Stimulated activated memory B cell treated with anti-CD40 and anti-IgM and Interleukin-4, amounts not matched to agents 10 μg/mL and 1 μg/mL and 100 μg/mL, for 72 hours (primary cell): ENCODE data around the gene EFNB1.
A peak's percentile ranks its signal among the peaks of the same experiment; 100 is the strongest.
"Not testable (repeated sequence)": the region's sequence is repeated elsewhere in the genome, so short reads cannot be mapped to it uniquely, and the experiment has no call there.

ENCODE experiments used
- ATAC-seq: fragments of 150-1000 bp; cut with Tn5 transposase; 2 replicates; pipeline ENCODE4 v1.10.0; 2021
- H3K27ac Mint-ChIP-seq: one replicate; pipeline ENCODE4 v1.8.0; 2022; ENCODE audit warnings: mild to moderate bottlenecking, mixed read lengths
- H3K27me3 Mint-ChIP-seq: one replicate; pipeline ENCODE4 v1.8.0; 2022; ENCODE audit warnings: mixed read lengths
- H3K36me3 Mint-ChIP-seq: one replicate; pipeline ENCODE4 v1.8.0; 2022; ENCODE audit warnings: mixed read lengths
- H3K4me1 Mint-ChIP-seq: one replicate; pipeline ENCODE4 v1.8.0; 2022; ENCODE audit warnings: mixed read lengths
- H3K4me3 Mint-ChIP-seq: one replicate; pipeline ENCODE4 v1.8.0; 2022; ENCODE audit warnings: mild to moderate bottlenecking, moderate library complexity, mixed read lengths
- H3K9me3 Mint-ChIP-seq: one replicate; pipeline ENCODE4 v1.8.0; 2022; ENCODE audit warnings: mixed read lengths

EFNB1 gene

GRCh38 chrX:68828740-68829581 lies at the start of gene EFNB1:
EFNB1 (plus strand) TSS chrX:68829021; CDS start chrX:68829777, 756 bp downstream.
- H3K36me3 Mint-ChIP-seq, result no peaks in the 10 kb centered on the region
- H3K4me3 Mint-ChIP-seq, result peak within 1 kb of the TSS; percentile 93
- H3K27ac Mint-ChIP-seq, result peak within 1 kb of the TSS; percentile 81
- H3K9me3 Mint-ChIP-seq, result no peaks in the 10 kb centered on the region
- ATAC-seq, result peak; percentile 93
- H3K27me3 Mint-ChIP-seq, result no peaks in the 10 kb centered on the region
- H3K4me1 Mint-ChIP-seq, result peaks cover 39% of the 10 kb centered on the region

- not testable (repeated sequence) for H3K4me3 Mint-ChIP-seq, H3K4me1 Mint-ChIP-seq, H3K9me3 Mint-ChIP-seq, ATAC-seq, H3K27me3 Mint-ChIP-seq, H3K27ac Mint-ChIP-seq, H3K36me3 Mint-ChIP-seq
Measured at GRCh38 chrX:68781295-68781694, 47.5 kb upstream of the EFNB1 start.

DNA sequence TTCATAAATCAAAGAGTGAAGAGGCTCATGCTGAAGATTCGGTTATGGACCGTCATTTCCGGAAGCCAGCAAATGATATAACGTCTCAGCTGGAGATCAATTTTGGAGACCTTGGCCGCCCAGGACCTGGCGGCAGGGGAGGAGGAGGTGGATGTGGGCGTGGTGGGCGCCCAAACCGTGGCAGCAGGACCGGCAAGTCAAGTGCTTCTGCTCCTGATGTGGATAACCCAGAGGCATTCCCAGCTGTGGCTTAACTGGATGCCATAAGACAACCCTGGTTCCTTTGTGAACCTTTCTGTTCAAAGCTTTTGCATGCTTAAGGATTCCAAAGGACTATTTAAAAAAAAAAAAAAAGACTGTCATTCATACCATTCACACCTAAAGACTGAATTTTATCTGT lies 44.0 kb upstream of the EFNB1 start:
- no peak overlapping the region for H3K4me3 Mint-ChIP-seq
- no peaks in the 10 kb centered on the region for H3K4me1 Mint-ChIP-seq
- no peak for ATAC-seq
- H3K36me3 Mint-ChIP-seq, result no peaks in the 10 kb centered on the region
- H3K9me3 Mint-ChIP-seq, result no peaks in the 10 kb centered on the region
- no peaks in the 10 kb centered on the region for H3K27me3 Mint-ChIP-seq
- H3K27ac Mint-ChIP-seq, result no peak overlapping the region

- not testable (repeated sequence) for H3K9me3 Mint-ChIP-seq, H3K4me1 Mint-ChIP-seq, H3K27ac Mint-ChIP-seq, H3K4me3 Mint-ChIP-seq, H3K36me3 Mint-ChIP-seq, ATAC-seq, H3K27me3 Mint-ChIP-seq
Measured at GRCh38 chrX:68786581-68786980, 42.2 kb upstream of the EFNB1 start.

DNA sequence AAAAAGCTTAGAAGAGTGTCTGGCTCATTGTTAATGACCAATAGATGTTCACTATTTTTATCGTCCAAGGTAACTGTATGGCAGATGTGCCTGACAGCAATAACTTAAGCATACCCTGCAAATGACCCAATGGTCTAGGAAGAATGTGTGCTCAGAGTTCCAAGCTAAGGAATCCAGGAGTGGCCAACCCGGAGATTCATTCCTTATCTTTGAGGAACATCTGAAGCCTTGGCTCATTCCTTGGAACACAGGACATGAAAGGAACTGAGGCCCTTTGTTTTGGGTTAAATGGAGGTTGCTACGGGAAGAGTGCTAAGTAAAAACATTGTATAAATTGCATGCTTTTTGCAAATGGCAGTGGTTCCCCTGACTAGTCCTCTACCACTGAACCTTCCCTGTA lies 38.9 kb upstream of the EFNB1 start:
- Mint-ChIP-seq H3K9me3 (no peaks in the 10 kb centered on the region), H3K4me3 (no peak overlapping the region), H3K27me3 (no peaks in the 10 kb centered on the region), H3K36me3 (no peaks in the 10 kb centered on the region), H3K4me1 (no peaks in the 10 kb centered on the region), H3K27ac (no peak overlapping the region)
- no peak for ATAC-seq

DNA sequence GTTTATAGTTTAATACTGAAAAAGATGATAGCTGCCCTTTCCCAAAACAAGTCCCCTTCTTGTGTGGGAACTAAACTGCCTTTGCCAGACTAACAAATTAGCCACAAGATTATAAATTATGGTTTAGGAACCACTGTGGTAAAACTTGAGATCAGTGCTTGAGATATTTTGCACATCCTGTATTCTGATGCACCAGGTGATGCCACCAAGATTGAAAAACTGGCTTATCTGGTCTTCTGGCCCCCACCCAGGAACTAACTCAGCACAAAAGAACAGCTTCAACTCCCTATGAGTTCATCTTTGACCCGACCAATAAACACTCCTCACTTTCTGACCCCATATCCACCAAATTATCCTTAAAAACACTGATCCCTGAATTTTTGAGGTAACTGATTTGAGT lies 36.7 kb upstream of the EFNB1 start:
- no peak for ATAC-seq
- no peaks in the 10 kb centered on the region for H3K36me3 Mint-ChIP-seq
- H3K9me3 Mint-ChIP-seq, result no peaks in the 10 kb centered on the region
- no peak overlapping the region for H3K27ac Mint-ChIP-seq
- no peaks in the 10 kb centered on the region for H3K27me3 Mint-ChIP-seq
- no peak overlapping the region for H3K4me3 Mint-ChIP-seq
- H3K4me1 Mint-ChIP-seq, result no peaks in the 10 kb centered on the region

DNA sequence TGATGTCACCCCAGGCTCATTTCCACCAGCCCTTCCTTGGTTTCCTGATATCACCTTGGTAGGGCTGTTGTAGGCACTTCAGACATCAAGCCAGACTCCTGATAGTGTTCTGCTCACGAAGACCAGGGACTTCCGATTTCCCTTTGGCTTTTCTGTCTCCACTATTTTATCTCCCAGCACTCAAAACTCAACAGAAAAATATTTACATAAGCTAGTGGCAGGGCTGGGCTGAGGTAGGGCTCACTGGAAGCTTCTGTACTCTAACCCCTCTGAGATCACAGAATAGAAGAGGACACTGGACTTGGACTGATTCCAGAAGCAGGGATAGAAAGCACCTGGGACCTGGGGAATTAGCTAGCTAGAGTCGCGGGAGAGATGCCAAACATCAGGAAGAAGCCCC lies 34.4 kb upstream of the EFNB1 start:
- no peaks in the 10 kb centered on the region for H3K36me3 Mint-ChIP-seq
- H3K4me1 Mint-ChIP-seq, result no peaks in the 10 kb centered on the region
- H3K9me3 Mint-ChIP-seq, result peaks cover 4% of the 10 kb centered on the region
- no peak overlapping the region for H3K4me3 Mint-ChIP-seq
- no peaks in the 10 kb centered on the region for H3K27me3 Mint-ChIP-seq
- ATAC-seq, result no peak
- H3K27ac Mint-ChIP-seq, result no peak overlapping the region

GRCh38 chrX:68795741-68796140 lies 33.1 kb upstream of the EFNB1 start:
- Mint-ChIP-seq H3K27me3 (peaks cover 10% of the 10 kb centered on the region), H3K27ac (no peak overlapping the region), H3K4me1 (no peaks in the 10 kb centered on the region), H3K36me3 (no peaks in the 10 kb centered on the region), H3K9me3 (peaks cover 11% of the 10 kb centered on the region), H3K4me3 (no peak overlapping the region)
- ATAC-seq, result no peak

DNA sequence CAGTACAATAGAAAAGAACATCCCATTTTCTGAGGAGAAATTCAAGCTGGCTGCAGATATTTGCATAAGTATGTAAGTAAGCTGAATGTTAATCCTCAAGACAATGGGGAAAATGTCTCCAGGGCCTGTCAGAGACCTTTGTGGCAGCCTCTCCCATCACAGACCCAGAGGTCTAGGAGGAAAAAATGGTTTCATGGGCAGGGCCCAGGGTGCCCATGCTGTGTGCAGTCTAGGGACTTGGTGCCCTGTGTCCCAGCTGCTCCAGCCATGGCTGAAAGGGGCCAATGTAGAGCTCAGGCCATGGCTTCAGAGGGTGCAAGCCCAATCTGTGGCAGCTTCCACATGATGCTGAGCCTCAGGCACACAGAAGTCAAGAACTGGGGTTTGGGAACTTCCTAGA lies 30.4 kb upstream of the EFNB1 start:
- not testable (repeated sequence) for H3K4me3 Mint-ChIP-seq, H3K36me3 Mint-ChIP-seq, H3K4me1 Mint-ChIP-seq, H3K27ac Mint-ChIP-seq, ATAC-seq
- H3K27me3 Mint-ChIP-seq, result peaks cover 16% of the 10 kb centered on the region
- peaks cover 11% of the 10 kb centered on the region for H3K9me3 Mint-ChIP-seq

DNA sequence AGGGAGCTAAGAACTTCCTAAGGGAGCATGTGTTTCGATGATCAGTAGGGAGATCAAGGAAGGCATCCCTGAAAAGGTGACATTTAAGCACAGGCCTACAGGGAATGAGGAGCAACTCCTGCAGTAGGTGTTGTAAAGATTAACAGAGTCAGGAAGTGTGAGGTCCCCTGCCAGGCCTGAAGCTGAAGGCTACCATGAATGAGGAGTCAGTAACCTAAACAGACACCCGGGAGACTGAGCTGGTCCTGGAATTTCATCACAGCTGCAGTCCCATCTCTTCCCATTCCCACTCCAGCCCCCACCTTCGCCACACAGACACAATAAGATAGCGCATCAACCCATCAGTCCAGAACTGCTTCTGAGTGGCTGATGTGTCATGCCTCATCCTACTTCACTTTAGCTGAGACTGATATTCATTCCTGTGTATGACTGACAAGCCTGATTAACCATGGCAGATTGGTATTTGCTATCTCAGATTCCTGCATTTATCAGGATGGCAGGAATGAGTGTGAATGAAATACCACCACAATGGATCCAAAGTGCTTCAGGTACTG lies 27.0 kb upstream of the EFNB1 start:
- no peak overlapping the region for H3K4me3 Mint-ChIP-seq
- peaks cover 11% of the 10 kb centered on the region for H3K9me3 Mint-ChIP-seq
- no peaks in the 10 kb centered on the region for H3K36me3 Mint-ChIP-seq
- peaks cover 23% of the 10 kb centered on the region for H3K27me3 Mint-ChIP-seq
- no peaks in the 10 kb centered on the region for H3K4me1 Mint-ChIP-seq
- ATAC-seq, result no peak
- no peak overlapping the region for H3K27ac Mint-ChIP-seq

DNA sequence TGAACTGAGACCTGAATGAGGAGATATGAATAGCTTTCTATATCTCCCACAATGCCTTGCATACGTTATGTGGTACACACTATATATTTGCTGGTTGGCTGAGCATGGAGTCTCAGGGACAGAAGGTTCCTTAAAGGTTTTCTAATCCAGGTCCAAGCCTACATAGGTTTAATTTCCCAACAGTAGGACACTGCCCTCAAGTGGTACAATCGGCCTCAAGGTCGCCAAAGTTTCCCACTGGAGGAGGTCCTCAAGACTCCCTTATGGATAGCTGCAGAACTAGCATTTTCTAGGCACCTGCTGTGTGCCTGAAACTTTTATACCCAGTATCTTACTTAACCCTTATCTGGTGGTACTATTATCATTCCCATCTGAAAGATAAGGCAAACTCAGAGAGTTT lies 21.0 kb upstream of the EFNB1 start:
- no peaks in the 10 kb centered on the region for H3K9me3 Mint-ChIP-seq
- ATAC-seq, result no peak
- no peak overlapping the region for H3K4me3 Mint-ChIP-seq
- H3K4me1 Mint-ChIP-seq, result no peaks in the 10 kb centered on the region
- H3K27ac Mint-ChIP-seq, result no peak overlapping the region
- H3K36me3 Mint-ChIP-seq, result no peaks in the 10 kb centered on the region
- H3K27me3 Mint-ChIP-seq, result peaks cover 21% of the 10 kb centered on the region

DNA sequence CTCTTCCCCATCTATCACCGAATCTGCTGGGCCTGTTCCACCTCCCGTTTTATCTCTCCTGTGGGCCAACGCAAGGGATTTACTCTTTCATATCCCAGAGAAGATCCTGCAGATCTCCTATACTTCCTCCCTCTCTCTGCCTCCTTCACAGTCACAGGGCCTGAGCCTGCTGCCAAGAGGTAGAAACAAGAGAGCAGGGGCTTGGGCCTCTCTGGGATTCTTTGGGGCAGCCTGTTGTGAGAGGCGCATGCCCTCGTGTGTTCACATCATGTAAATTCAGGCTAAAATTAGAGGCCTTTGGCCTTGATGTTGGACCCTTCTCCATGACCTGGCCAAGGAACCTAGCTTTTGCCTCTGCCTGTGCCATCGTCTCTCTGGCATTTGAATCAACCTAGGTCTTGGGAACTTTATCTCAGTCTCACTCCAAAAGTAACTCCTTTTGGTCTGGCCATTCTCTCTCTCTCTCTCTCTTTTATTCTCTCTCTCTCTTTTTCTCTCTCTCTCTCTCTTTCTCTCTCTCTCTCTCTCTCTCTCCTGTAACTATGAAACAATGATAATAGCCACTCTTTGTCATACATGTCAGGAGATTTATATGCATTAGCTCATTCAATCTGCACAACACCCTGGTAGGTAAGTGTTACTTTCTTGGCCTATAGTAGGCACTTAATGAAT lies 20.0 kb upstream of the EFNB1 start:
- no peaks in the 10 kb centered on the region for H3K4me1 Mint-ChIP-seq
- no peaks in the 10 kb centered on the region for H3K9me3 Mint-ChIP-seq
- no peak for ATAC-seq
- peaks cover 13% of the 10 kb centered on the region for H3K27me3 Mint-ChIP-seq
- no peak overlapping the region for H3K27ac Mint-ChIP-seq
- no peak overlapping the region for H3K4me3 Mint-ChIP-seq
- no peaks in the 10 kb centered on the region for H3K36me3 Mint-ChIP-seq

- no peaks in the 10 kb centered on the region for H3K36me3 Mint-ChIP-seq
- H3K27ac Mint-ChIP-seq, result no peak overlapping the region
- no peak for ATAC-seq
- no peaks in the 10 kb centered on the region for H3K9me3 Mint-ChIP-seq
- peaks cover 3% of the 10 kb centered on the region for H3K27me3 Mint-ChIP-seq
- no peak overlapping the region for H3K4me3 Mint-ChIP-seq
- H3K4me1 Mint-ChIP-seq, result no peaks in the 10 kb centered on the region
Measured at GRCh38 chrX:68820476-68821110, 8.2 kb upstream of the EFNB1 start.

DNA sequence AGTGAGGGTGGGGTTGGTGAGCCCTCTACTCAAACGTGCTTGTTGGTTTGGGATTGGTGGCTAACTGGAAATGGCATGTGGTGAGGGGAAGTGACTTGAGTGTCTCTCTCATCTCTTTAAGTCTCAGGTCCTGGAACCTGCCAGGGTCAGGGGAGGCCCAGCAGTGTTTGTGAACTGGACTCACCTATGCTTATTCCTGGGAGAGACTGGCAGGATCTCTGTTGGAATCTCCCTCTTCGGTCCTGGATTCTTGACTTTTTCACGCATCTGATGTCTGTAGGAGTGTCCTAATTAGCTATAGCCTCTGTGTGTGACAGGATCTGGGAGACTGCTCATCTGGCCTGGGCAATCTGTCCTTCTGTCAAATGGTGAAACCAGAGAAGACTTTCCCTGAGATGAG lies 7.2 kb upstream of the EFNB1 start:
- Mint-ChIP-seq H3K27me3 (no peaks in the 10 kb centered on the region), H3K4me1 (no peaks in the 10 kb centered on the region), H3K27ac (no peak overlapping the region), H3K4me3 (no peak overlapping the region), H3K9me3 (no peaks in the 10 kb centered on the region), H3K36me3 (no peaks in the 10 kb centered on the region)
- no peak for ATAC-seq

DNA sequence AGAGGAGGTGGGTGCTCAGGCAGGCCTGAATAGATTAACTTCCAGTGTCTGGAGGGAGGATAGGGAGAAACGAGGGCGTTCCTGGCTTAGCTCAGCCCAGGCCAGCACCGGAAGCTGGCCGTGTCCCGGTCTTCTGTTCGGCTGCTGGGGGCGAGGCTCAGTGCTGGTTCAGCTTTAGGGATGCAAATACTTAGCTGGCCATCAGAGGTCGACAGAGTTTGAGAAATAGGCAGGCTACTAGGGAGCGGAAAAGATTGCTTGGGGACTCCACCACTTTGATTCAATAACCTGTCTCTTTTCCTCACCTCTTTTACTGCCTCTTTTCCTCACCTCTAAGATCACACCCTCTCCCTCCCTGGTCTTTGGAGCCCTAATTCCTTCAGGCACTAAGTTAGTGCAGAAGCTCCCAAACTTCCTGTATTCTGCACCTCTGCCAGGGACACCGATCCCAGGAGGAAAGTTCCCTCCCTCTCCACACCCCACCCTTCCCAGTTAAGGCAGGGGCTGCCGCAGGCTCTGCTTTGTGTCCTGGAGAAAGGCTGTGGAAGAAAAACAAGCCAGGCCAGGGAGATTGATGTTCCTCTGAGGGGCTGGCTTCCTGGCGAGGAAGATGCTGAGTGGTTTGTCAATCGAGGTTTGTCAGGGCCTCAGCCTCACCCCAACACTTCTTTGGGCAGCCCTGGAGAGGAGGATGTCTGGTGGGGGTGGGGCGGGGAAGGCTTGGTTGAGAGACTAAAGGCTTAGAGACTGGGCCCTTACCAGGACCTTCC lies 6.0 kb upstream of the EFNB1 start:
- Mint-ChIP-seq H3K36me3 (no peaks in the 10 kb centered on the region), H3K9me3 (no peaks in the 10 kb centered on the region), H3K4me1 (no peaks in the 10 kb centered on the region), H3K27me3 (no peaks in the 10 kb centered on the region), H3K27ac (no peak overlapping the region), H3K4me3 (no peak overlapping the region)
- peak; percentile 75 for ATAC-seq
